Measurements from ENCODE around the gene USP20. TPM values are rescaled to one million over a fixed set of nuclear protein-coding genes. Genes with fewer than 3 reads are reported as not detected.
A peak's percentile ranks its signal among the peaks of the same experiment; 100 is the strongest.

Gene USP20
- total and polyA plus RNA-seq, 9 donors = 6.0 to 16.5 (median 13.9) TPM

DNA sequence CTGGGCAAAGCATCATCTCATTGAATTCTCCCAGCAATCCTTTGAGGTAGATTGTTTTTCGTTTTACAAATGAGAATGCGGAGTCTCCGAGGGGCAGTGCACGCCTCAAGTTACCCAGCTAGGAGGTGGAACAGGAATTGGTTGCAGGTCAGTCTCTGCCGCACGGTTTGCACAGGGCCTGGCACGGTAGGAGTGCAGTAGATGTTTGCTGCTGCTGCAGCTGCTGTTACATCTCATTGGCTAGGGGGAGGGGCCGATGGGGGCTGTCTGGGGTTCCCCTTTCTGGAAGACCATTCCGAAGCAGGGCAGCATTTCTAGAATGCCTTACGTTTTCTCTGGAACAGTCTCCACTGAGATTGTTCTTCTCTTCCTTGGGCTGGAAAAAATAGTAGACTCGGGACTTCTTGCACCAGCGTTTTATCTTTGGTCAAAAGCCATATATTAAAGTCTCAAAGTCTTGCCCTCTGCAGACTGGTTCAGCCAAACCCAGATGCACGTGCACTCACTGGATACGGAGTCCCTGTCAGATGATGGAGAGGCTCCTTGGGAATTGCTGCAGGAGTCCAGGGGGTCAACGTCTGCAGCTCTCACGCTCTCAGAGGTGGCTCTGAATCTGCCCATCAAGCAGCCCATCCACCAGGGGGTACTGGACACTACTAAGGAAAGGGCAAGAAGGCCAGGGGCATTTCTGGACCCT, 1.2 kb downstream of the USP20 start:
- Histone ChIP-seq H3K27me3 (ENCODE audit: control insufficient read depth, insufficient read depth, low read length) (no peaks in the 10 kb centered on the region), H3K4me3 (ENCODE audit: low read length) (peak overlapping the region; percentile 84), H3K4me1 (ENCODE audit: control insufficient read depth, insufficient read depth, low read length) (peaks cover 12% of the 10 kb centered on the region), H3K36me3 (ENCODE audit: control insufficient read depth, insufficient read depth, low read length) (peaks cover 22% of the 10 kb centered on the region), H3K9me3 (replicated peaks; ENCODE audit: control insufficient read depth, low read depth, low read length) (no peaks in the 10 kb centered on the region), H3K27ac (ENCODE audit: low read length) (no peak overlapping the region)
- WGBS (ENCODE audit: insufficient coverage) = 22% methylated on average over 14 of the region's 16 CpGs
- no peak for DNase-seq

DNA sequence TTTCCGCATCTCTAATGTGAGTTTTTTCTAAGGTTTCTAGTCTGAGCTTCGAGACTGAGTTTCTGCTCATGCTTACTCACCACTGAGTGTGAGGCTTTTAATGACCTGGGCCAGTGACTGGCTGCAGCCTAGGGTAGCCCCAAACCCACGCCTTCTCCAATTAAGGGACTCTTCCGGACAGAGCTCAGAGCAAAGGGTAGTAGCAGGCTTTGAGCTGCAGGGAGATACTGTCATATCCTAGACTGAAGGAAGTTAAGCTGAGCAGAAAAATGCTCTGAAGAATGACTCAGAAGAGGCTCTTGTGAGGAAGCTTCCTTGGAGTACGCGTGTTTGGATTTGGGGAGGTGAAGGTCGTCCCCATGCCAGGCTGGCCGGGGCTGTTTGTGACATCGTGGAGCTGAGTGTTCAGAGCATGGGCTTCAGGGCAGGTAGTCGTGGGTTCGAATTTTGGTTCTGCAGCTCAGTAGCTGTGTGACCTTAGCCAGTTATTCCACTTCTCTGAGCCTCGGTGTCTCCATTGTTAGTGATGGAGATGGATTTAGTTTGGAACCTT, 3.5 kb downstream of the USP20 start:
- Histone ChIP-seq H3K9me3 (replicated peaks; ENCODE audit: control insufficient read depth, low read depth, low read length) (no peaks in the 10 kb centered on the region), H3K27ac (ENCODE audit: low read length) (no peak overlapping the region), H3K4me1 (ENCODE audit: control insufficient read depth, insufficient read depth, low read length) (peaks cover 12% of the 10 kb centered on the region), H3K27me3 (ENCODE audit: control insufficient read depth, insufficient read depth, low read length) (no peaks in the 10 kb centered on the region), H3K36me3 (ENCODE audit: control insufficient read depth, insufficient read depth, low read length) (peaks cover 9% of the 10 kb centered on the region), H3K4me3 (ENCODE audit: low read length) (no peak overlapping the region)
- 78% methylated on average over 10 of the region's 12 CpGs for WGBS (ENCODE audit: insufficient coverage)
- no peak for DNase-seq

DNA sequence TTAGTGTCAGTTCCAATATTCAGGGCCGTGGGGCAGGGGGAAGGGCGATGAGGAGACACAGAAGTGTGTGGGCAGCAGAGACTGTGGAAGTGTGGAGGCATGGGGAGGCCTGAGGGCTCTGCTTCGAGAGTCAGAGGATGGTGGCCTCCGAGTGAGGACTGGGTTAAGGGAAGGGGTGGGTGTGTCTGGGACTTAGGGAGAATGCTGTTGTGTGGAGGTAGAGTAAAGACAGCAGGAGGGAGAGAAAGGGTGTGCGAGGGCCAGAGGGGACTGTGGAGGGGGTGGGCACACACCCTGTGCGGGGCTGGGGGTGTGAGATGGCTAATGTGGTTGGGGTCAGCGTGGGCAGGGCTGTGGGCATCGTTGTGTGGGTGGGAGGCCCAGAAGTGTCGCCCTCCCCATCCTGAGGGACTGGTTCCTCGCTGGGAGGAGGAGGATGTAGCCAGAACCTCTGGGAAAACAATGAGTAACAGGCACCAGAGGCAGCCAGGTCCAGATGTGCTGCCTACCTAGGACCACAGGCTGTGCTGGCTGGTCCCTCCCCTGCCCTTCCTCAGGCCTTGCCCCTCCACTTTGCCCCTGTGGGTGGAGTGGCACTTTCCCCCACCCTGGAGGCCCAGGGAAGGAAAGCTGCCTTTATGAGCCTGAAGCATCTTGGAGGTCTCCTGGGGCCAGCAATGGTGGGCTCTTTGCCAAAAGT, 4.2 kb downstream of the USP20 start:
- Histone ChIP-seq H3K36me3 (ENCODE audit: control insufficient read depth, insufficient read depth, low read length) (peaks cover 9% of the 10 kb centered on the region), H3K27me3 (ENCODE audit: control insufficient read depth, insufficient read depth, low read length) (no peaks in the 10 kb centered on the region), H3K4me1 (ENCODE audit: control insufficient read depth, insufficient read depth, low read length) (peaks cover 9% of the 10 kb centered on the region), H3K27ac (ENCODE audit: low read length) (no peak overlapping the region), H3K4me3 (ENCODE audit: low read length) (no peak overlapping the region), H3K9me3 (replicated peaks; ENCODE audit: control insufficient read depth, low read depth, low read length) (no peaks in the 10 kb centered on the region)
- DNase-seq = no peak
- WGBS (ENCODE audit: insufficient coverage) = 62% methylated on average over 9 of the region's 10 CpGs

DNA sequence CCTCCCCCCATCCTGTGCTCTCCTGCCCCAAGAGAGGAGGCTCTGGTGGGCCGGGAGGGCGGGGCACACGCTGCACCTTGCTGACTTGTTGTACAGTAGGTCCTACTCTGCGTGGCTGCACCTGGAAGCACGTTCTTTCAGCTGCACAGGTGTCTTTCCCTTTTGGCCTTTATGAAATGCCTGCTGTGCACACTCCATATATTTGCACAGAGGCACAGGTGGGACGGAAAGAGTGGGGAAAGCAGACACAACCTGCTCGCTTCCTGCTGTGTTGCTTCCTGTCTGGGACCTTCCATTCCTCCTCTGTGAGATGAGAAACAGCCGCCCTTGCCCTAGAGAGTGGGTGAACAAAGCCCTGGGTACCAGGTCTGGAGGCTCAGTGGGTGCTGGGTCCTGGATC, 4.8 kb downstream of the USP20 start:
- whole genome bisulfite sequencing (ENCODE audit: insufficient coverage) = 84% methylated on average over 6 of the region's 8 CpGs
- DNase-seq = no peak
- Histone ChIP-seq H3K4me1 (ENCODE audit: control insufficient read depth, insufficient read depth, low read length) (peaks cover 9% of the 10 kb centered on the region), H3K36me3 (ENCODE audit: control insufficient read depth, insufficient read depth, low read length) (peaks cover 9% of the 10 kb centered on the region), H3K4me3 (ENCODE audit: low read length) (no peak overlapping the region), H3K9me3 (replicated peaks; ENCODE audit: control insufficient read depth, low read depth, low read length) (no peaks in the 10 kb centered on the region), H3K27ac (ENCODE audit: low read length) (no peak overlapping the region), H3K27me3 (ENCODE audit: control insufficient read depth, insufficient read depth, low read length) (no peaks in the 10 kb centered on the region)

DNA sequence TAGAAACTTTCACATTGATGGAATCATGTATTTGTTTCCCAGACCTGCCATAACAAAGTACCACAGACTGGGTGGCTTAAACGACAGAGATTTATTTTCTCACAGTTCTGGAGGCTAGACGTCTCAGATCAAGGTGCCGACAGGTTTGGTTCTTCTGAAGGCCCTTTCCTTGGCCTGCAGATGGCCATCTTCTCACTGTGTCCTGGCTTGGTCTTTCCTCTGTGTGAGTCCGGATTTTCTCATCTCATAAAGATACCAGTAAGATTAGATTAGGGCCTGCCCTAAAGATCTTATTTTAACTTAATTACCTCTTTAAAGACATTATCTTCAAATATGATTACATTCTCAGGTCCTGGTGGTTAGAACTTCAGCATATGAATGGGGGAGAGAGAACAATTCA, 5.8 kb downstream of the USP20 start:
- DNase-seq = no peak
- 84% methylated on average over 3 of the region's 4 CpGs for WGBS (ENCODE audit: insufficient coverage)
- H3K9me3 ChIP-seq (replicated peaks; ENCODE audit: control insufficient read depth, low read depth, low read length) = no peaks in the 10 kb centered on the region

DNA sequence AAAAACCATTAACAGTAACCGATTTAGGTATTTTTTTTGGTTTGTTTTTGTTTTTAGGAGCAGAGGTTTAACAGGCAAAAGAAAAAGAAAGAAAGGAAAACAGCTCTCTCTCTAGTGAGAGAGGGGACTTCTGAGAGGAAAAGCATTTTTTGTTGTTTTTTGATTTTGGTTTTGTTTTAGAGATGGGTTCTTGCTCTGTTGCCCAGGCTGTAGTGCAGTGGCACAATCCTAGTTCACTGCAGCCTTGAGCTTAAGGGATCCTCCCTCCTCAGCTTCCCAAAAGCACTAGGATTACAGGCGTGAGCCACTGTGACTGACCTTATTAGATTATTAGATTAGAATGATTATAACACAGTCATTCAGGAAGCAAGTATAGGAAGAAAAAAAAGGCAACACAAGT, 10.1 kb downstream of the USP20 start:
- Histone ChIP-seq H3K27ac (ENCODE audit: low read length) (no peak overlapping the region), H3K9me3 (replicated peaks; ENCODE audit: control insufficient read depth, low read depth, low read length) (no peaks in the 10 kb centered on the region), H3K36me3 (ENCODE audit: control insufficient read depth, insufficient read depth, low read length) (peaks cover 8% of the 10 kb centered on the region), H3K27me3 (ENCODE audit: control insufficient read depth, insufficient read depth, low read length) (no peaks in the 10 kb centered on the region), H3K4me1 (ENCODE audit: control insufficient read depth, insufficient read depth, low read length) (no peaks in the 10 kb centered on the region), H3K4me3 (ENCODE audit: low read length) (no peak overlapping the region)
- no CpG with 5 or more reads among the region's 2 CpGs for WGBS (ENCODE audit: insufficient coverage)
- no peak for DNase-seq

More for the DNA sequence above, 5.8 kb downstream of the USP20 start:
- H3K27me3 ChIP-seq (ENCODE audit: control insufficient read depth, insufficient read depth, low read length) = no peaks in the 10 kb centered on the region
- peaks cover 9% of the 10 kb centered on the region for H3K36me3 ChIP-seq (ENCODE audit: control insufficient read depth, insufficient read depth, low read length)
- H3K4me1 ChIP-seq (ENCODE audit: control insufficient read depth, insufficient read depth, low read length) = peaks cover 6% of the 10 kb centered on the region
- H3K27ac ChIP-seq (ENCODE audit: low read length) = no peak overlapping the region
- no peak overlapping the region for H3K4me3 ChIP-seq (ENCODE audit: low read length)

DNA sequence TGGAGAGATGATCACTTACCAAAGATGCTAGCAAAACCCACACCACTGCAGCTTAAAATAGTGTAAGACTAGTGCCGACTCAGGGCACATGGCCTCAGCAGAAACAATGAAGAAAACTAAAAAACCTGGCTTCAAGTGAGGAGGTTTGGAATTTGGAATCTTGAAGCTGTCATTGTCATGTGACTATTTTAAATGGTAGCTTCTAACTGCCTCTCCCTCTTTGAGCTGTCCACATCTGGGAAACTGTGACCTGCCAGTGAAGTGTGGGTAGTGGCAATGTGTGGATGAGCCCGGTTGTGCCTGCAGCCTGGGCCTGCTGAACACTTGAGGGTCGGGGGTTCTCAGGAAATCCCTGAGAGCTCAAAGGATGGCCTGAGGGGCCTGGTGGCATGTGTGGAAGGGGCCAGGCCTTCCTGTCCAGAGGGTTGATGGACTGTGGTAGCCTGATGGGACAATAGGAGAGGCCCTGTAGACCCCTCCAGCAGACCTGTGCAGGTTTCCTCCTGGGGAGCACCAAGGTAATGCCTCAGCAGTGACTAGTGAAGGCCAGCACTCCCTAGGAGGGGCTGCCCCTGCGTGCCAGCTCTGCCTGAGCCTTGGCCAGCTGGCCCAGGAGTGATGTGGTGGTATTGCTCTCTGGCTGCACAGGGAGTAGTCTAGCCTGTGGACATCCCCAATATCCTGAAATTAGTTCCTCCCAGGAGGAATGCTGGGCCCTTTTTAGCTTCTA, 13.6 kb downstream of the USP20 start:
- Histone ChIP-seq H3K4me3 (ENCODE audit: low read length) (no peak overlapping the region), H3K4me1 (ENCODE audit: control insufficient read depth, insufficient read depth, low read length) (no peaks in the 10 kb centered on the region), H3K9me3 (replicated peaks; ENCODE audit: control insufficient read depth, low read depth, low read length) (no peaks in the 10 kb centered on the region), H3K27me3 (ENCODE audit: control insufficient read depth, insufficient read depth, low read length) (no peaks in the 10 kb centered on the region), H3K36me3 (ENCODE audit: control insufficient read depth, insufficient read depth, low read length) (peaks cover 30% of the 10 kb centered on the region), H3K27ac (ENCODE audit: low read length) (no peak overlapping the region)
- DNase-seq = no peak
- 49% methylated on average over 2 of the region's 4 CpGs for WGBS (ENCODE audit: insufficient coverage)

DNA sequence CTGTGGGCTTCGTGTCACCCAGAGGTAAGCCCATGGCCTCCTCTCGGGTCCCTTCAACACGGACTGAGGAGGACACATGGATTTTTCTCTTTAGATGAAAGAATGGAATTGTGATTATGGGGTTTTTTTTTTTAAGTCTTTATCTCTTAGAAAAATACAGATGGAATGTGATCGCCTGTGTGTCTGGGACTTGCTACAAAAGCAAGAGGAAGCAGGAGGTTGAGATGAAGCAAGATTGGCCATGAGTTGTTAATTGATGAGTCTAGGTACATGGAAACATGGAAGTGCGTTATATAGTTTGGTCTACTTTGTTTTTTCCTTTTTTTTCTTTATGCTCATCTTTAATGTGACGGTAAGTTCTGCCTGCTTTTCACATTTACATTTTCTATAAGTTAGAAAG, 14.6 kb downstream of the USP20 start:
- Histone ChIP-seq H3K4me1 (ENCODE audit: control insufficient read depth, insufficient read depth, low read length) (no peaks in the 10 kb centered on the region), H3K9me3 (replicated peaks; ENCODE audit: control insufficient read depth, low read depth, low read length) (no peaks in the 10 kb centered on the region), H3K27ac (ENCODE audit: low read length) (no peak overlapping the region), H3K27me3 (ENCODE audit: control insufficient read depth, insufficient read depth, low read length) (no peaks in the 10 kb centered on the region), H3K36me3 (ENCODE audit: control insufficient read depth, insufficient read depth, low read length) (peaks cover 35% of the 10 kb centered on the region), H3K4me3 (ENCODE audit: low read length) (no peak overlapping the region)
- no peak for DNase-seq
- WGBS (ENCODE audit: insufficient coverage) = 100% methylated on average over 1 of the region's 6 CpGs

DNA sequence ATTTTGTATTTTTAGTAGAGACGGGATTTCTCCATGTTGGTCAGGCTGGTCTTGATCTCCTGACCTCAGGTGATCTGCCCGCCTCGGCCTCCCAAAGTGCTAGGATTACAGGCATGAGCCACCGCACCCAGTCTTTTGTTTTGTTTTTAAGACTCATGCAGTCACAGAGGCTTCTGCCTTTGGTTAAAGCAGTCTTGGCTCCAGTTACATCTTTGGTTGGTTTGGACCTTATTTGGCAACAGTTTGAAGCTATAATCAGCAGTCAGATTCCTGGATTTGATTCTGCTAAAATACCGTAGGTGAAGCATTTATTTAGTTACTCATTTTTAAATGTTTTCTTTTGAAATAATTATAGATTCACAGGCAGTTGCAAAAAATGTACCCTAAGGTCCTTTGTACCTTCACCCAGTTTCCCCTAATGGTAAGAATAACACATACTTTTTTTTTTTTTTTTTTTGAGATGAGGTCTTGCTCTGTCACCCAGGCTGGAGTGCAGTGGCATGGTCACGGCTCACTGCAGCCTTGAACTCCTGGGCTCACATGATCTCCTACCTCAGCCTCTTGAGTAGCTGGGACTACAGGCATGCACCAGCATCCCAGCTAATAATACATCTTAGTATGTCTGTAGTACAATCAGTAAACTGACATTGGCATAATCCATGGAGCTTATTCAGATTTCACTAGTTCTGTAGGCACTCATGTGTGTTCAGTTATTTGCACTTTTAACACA, 15.7 kb downstream of the USP20 start:
- no peak for DNase-seq
- H3K27me3 ChIP-seq (ENCODE audit: control insufficient read depth, insufficient read depth, low read length) = no peaks in the 10 kb centered on the region
- H3K4me1 ChIP-seq (ENCODE audit: control insufficient read depth, insufficient read depth, low read length) = no peaks in the 10 kb centered on the region
- no peak overlapping the region for H3K27ac ChIP-seq (ENCODE audit: low read length)
- no peaks in the 10 kb centered on the region for H3K9me3 ChIP-seq (replicated peaks; ENCODE audit: control insufficient read depth, low read depth, low read length)
- H3K36me3 ChIP-seq (ENCODE audit: control insufficient read depth, insufficient read depth, low read length) = peaks cover 41% of the 10 kb centered on the region
- no peak overlapping the region for H3K4me3 ChIP-seq (ENCODE audit: low read length)
- WGBS (ENCODE audit: insufficient coverage) = 83% methylated on average over 3 of the region's 6 CpGs

Measured in muscle of leg (tissue), 11 donors.